Spleen (tissue), 7 donors: ENCODE data around the gene AJAP1.

Experiments
- POLR2A ChIP-seq, 3 donors: fragments of 450-650 bp; IDR thresholded peaks; one replicate each; pipeline ENCODE4 v1.5.1; 2017; ENCODE audit warnings: antibody characterized with exemption in 3 of 3, mild to moderate bottlenecking in 1 of 3
- TF ChIP-seq, protein P1 (sequence below), 11 experiments: fragments of 200-600 bp in 7 of 11; fragments of 450-650 bp in 4 of 11; sonication (generic) in 4 of 11; IDR thresholded peaks in 8 of 11; conservative IDR thresholded peaks in 3 of 11; 1 replicate in 7 of 11; 2 replicates in 4 of 11; pipeline versions ENCODE4 v1.4.0 to v1.8.0; 2016 to 2021; ENCODE audit warnings: antibody characterized with exemption in 11 of 11, inconsistent platforms in 4 of 11, mild to moderate bottlenecking in 1 of 11
- donor health status: DM: no; HTN: no; CAD: no; lungs with moderate emphysema.
- donor health status: DM: no; HTN: no; CAD: no.
- donor health status: DM: no; HTN: no; CAD: no.

DNA sequence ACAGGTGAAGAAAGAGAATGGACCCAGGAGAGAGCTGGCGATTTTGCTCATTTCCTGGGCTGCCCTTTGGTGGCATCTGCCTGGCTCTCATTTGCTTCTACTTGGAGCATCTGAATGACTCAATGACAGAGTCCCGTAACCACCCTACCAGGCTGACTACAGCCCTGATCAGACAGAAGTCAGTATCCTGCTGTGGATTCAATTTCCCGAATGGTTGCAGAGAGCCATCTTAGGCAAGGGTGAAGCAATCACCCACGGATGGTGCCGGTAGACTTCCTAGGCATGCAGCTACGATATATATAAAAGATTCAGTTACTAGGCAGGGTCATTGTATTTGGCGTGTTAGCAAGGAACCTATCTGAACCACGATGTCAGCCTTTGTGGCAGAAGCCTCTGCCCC is 10.2 kb downstream of the AJAP1 start:
- TF ChIP-seq, protein P1, sequence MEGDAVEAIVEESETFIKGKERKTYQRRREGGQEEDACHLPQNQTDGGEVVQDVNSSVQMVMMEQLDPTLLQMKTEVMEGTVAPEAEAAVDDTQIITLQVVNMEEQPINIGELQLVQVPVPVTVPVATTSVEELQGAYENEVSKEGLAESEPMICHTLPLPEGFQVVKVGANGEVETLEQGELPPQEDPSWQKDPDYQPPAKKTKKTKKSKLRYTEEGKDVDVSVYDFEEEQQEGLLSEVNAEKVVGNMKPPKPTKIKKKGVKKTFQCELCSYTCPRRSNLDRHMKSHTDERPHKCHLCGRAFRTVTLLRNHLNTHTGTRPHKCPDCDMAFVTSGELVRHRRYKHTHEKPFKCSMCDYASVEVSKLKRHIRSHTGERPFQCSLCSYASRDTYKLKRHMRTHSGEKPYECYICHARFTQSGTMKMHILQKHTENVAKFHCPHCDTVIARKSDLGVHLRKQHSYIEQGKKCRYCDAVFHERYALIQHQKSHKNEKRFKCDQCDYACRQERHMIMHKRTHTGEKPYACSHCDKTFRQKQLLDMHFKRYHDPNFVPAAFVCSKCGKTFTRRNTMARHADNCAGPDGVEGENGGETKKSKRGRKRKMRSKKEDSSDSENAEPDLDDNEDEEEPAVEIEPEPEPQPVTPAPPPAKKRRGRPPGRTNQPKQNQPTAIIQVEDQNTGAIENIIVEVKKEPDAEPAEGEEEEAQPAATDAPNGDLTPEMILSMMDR (IDR thresholded peaks at IDR 0.05 in 8 of 11, conservative IDR thresholded peaks at IDR 0.05 in 3 of 11), result no peak
- no peak for TF ChIP-seq POLR2A (IDR thresholded peaks at IDR 0.05)
